GM21825 (cell line): Measurements from ENCODE around the gene IDE.
"Not testable (repeated sequence)": the region's sequence is repeated elsewhere in the genome, so short reads cannot be mapped to it uniquely, and the experiment has no call there.

Experiments
- ATAC-seq: cut with Tn5 transposase; IDR thresholded peaks from one replicate; pipeline ENCODE4 v1.9.1; 2021; ENCODE audit warnings: mild to moderate bottlenecking, moderate library complexity; ENCODE audit not compliant: unreplicated experiment

Gene IDE

DNA sequence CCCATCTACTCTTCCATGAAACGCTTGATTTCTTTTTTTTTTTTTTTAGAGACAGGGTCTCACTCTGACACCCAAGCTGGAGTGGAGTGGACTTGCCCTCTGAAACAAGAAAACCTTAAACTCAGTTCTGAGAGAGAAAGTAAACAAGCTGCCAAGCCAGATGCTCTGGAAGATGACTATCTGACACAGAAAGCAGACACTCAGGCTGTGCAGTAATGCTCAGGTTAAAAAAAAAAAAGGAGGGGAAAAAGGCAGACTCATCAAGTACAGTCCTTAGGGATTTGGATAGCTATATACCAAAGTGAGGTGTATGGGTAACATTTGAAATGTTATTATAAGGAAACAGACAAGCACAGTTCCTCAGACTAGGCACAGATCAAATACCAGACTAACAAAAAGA is 80.5 kb downstream of the IDE start:
- ATAC-seq = no peak

DNA sequence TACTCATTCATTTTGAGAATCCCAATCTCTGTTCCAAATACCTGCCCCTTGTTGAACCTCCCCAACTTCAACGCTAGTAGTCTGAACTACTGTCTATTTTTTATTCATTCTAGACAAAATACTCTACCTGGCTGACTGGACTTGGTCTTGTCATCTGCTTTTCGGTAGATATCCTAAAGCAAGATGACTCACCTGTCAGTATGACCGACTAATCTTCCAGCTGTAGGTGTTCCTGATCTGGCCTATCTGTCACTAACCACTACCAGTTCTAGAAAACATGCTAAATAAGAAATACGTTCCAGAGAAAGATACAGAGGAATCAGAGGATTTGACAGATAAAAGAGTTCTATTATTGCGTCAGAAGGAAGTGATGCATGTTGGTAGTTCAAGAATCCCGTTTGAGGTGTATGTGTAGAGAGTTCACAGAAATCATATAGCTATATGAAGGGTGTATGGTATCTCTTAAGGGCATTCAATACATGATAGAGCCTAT is 81.1 kb downstream of the IDE start:
- ATAC-seq = no peak

- ATAC-seq = no peak
These were observed 83.5 kb downstream of the IDE start for GRCh38 chr10:92490387-92490786.

DNA sequence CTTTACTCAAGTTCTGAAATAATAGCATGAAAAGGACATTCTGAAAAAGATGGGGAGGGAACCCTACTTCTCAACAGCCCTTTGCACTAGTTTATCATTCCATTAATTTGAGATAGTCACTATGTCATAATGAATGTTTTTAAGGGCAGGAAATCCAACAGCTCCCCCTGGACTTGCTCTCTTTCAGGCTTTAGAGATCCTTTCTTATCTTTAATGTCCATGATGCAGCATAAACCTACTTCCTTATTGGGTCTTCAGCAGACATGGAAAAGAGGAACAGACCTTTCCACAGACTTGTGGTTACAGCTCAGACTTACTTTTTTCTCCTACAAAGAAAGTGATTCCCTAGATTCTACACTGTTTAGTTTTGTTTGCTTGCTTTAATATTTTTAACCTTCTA is 87.3 kb downstream of the IDE start:
- no peak for ATAC-seq

DNA sequence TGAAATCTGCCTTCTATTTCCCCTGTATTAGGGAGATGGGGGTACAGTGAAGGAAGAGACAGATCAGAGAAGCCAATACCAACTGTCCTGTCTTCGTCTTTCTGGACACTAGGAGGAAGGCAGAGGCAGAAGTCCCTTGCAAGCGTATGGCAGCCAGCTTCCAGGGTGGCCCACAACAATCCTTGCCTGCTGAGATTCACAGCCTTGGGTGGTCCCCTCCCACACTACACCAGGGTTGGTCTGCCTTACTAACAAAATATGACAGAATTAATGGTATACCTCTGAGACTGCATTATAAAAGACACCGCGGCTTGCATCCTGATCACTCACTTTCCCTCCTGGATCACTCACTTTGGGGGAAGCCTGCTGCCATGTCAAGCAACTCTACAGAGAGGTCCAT is 90.4 kb downstream of the IDE start:
- ATAC-seq = no peak

DNA sequence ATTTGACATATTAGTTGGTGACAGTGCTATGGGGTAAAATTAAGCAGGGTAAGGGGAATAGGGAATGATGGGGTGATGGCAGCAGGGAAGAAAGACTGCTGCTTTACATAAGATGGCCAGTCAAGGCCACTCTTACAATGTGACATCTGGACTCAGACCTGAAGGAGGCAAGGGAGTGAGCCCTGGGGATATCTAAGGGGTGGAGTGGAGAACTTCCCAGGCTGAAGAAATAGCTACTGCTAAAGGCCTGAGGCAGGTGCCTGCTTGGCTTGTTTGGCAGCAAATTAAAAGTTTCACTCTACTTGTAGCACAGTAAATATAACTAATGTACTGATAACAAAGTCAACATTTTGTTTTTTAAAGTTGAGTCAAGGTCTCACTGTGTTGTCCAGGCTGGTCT is 93.5 kb downstream of the IDE start:
- no peak for ATAC-seq

- no peak for ATAC-seq
These were observed 94.3 kb downstream of the IDE start for GRCh38 chr10:92479547-92479946.

DNA sequence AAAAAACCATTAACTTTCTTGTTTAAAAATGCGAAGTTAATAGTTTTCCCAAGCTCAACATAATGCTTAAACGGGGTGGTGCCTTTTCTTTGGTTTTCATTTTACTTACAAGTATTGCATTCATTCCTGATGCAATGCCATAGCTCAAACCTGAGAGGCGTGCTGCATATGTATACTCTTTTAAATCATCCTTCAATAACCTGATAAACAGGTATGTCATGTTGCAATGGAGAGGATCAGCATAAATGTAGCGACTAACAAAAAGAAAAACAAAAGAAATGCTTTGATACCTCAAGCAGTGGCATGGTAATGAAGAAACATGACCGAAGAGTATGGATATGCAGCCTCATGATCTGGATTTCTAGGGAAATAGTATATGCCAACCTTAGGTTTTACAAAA is 95.4 kb downstream of the IDE start:
- ATAC-seq = no peak

GRCh38 chr10:92475357-92475868 is 98.5 kb downstream of the IDE start:
- ATAC-seq = no peak

DNA sequence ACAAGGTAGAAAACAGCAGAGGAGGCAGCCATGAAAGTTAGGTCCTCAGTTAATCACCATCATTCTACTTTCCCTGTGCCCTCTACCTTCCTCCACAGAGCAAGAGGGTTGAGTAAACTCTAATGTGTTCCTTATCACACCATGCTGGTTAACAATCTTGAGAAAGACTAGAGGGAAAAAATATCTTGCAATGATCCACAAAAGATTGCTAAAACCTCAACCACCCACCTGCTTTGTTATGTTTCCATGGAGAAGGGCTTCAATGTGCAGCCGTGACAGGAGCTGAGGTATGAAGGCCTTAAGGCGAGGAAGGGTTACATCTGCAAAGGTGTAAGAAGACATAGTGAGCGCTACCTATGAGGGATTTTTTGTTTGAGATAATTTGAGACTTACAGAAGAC is 103.9 kb downstream of the IDE start:
- ATAC-seq = no peak

DNA sequence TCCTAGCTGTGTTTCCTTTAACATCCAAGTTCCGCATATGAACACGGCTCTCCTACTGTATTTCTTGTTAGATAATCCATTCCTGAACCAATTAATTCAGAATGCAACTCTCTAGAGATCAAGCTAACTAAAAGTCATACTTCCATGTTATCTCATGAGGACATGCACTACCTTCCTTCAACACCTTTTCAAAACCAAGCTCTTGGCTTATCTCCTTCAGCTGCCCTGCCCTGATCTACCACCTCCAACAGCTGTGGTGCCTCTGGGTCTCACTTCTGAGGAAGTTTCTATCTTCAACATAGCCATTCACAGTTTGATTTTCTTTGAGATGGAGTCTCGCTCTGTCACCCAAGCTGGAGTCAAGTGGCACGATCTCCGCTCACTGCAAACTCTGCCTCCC is 109.5 kb downstream of the IDE start:
- no peak for ATAC-seq

DNA sequence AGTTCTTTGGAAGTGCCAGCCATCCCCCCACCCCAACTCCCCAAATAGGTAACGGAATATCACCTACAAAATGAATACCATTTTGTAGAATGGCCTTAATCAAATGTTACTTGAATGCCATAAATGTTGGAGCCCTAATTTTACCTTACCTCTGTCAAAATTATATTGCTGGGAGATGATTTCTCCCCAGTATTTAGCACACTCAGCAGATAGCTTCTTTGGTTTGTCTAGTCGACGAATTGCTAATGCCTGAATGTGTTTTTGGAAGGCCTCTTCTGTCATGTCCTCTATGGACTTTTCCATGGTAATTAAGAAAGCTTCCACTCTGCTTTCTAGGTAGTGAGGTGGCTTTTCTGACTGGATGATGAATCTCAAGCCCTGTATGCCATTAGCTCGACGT is 110.3 kb downstream of the IDE start:
- ATAC-seq = no peak

DNA sequence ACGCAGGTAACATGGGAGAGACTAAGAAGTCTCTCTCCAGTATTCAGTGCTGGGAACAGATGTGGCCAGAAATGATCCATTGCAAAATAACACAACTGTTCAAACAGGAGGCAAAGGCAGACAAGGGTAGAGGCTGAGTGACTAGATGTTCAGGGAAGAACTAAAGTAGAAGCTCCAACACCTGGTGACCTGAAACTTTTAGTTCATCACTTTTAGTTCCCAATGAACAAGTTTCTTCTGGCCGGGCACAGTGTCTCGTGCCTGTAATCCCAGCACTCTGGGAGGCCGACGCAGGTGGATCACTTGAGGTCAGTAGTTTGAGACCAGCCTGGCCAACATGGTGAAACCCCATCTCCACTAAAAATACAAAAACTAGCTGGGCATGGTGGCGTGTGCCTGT is 118.9 kb downstream of the IDE start:
- ATAC-seq = not testable (repeated sequence)

GRCh38 chr10:92452313-92452712 is 121.6 kb downstream of the IDE start:
- ATAC-seq = no peak

DNA sequence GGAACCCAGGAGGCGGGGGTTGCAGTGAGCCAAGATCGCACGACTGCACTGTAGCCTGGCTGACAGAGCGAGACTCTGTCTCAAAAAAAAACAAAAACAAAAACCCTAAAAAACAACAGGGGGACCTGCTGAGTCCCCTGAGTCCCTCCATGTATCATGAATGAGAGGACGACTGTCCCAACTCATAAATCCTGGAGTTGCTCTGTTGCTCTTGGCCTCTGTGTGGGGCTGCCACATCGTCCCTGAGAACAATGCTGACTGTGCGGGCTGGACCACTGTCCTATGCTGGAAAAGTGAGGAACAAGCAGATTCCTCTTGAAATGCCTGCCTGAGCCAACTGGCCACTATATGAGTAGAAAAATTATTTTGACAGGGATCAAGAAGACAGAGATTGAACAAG is 122.5 kb downstream of the IDE start:
- ATAC-seq = no peak

GRCh38 chr10:92450896-92451295 is 123.0 kb downstream of the IDE start:
- ATAC-seq = no peak

DNA sequence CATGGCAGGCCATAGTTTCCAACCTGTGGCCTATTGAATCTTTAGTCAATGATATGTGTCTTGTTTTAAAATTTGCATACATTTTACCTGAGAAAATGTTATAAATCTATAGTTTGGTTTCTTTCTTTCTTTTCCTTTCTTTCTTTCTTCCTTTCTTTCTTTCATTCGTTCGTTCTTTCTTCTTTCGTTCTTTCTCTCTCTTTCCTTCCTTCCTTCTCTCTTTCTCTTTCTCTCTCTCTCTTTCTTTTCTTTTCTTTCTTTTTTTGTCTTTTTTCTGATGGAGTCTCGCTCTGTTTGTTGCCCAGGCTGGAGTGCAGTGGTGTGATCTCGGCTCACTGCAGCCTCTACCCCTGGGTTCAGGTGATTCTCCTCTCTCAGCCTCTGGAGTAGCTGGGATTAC is 133.3 kb downstream of the IDE start:
- ATAC-seq = no peak

DNA sequence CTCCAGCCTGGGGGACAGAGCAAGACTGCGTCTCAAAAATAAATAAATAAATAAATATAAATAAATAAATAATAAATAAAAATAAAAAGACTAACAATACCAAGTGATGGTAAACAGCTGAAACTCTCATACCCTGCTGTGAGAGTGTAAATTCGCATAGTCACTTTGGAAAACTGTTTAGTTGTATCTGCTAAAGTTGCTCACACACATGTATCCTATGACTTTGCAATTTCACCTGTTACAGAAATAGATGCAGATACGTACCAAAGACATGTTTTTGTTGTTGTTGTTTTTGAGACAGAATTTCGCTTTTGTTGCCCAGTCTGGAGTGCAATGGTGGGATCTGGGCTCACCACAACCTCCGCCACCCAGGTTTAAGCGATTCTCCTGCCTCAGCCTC is 135.7 kb downstream of the IDE start:
- ATAC-seq = no peak

- ATAC-seq = no peak
These were observed 137.3 kb downstream of the IDE start for GRCh38 chr10:92436611-92437010.

DNA sequence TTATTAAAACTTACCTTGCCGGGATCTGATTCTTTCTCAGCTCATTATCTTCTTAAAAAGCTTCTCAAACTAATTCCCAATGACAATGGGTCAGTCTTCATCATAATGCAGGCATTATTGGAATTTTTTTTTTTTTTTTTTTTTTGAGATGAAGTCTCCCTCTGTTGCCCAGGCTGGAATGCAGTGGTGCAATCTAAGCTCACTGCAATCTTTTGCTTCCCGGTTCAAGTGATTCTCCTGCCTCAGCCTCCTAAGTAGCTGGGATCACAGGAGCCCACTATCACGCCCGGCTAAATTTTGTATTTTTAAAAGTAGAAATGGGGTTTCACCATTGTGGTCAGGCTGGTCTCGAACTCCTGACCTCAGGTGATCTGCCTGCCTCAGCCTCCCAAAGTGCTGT is 137.8 kb downstream of the IDE start:
- not testable (repeated sequence) for ATAC-seq

GRCh38 chr10:92434385-92434784 is 139.5 kb downstream of the IDE start:
- ATAC-seq = no peak

DNA sequence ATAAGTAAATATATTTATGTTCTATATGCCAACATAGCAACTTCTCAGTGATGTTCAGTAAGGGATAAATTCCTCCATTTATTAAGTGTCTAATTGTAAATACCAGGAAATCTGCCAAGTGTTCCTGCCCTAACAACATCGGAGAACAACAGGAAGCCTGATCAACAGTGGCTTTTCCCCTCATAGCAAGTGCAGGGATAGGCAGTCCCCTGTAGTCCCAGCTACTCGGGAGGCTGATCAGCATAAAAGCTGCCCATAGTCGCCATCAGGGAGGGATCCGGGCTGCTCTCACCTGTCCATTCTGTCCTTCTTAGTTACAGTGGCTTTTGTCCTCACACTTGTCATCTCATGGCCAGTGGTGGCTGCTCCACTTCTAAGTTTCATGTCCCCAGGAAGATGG is 141.3 kb downstream of the IDE start:
- ATAC-seq = no peak

DNA sequence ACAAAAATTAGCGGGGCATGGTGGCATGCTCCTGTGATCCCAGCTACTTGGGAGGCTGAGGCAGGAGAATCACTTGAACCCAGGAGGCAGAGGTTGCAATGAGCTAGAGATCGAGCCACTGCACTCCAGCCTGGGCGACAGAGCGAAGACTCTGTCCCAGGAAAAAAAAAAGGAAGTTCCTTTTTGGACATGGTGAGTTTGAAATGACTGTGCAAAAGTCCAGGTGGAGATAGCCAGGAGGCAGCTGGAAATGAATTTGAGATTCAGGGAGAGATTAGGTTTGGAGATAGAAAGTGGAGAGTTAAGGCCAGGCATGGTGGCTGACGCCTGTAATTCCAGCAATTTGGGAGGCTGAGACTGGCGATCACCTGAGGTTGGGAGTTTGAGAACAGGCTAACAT is 143.8 kb downstream of the IDE start:
- no peak for ATAC-seq

DNA sequence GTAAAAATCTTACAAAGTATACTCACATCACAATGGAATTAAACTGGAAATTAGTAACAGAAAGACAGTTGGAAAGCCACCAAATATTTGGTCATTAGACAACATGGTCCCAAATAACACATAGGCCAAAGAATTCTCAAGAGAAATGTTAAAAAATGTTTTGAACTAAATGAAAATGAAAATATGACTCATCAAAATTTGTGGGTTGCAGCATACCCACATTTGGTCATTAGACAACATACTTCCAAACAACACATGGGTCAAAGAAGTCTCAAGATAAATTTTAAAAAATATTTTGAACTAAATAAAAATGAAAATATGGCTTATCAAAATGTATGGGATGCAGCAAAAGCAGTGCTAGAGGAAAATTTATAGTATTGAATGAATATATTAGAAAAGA is 152.3 kb downstream of the IDE start:
- ATAC-seq = no peak
